Colon (tissue), 2 donors: ENCODE measurements around the gene TPM4.
"Not testable (repeated sequence)": the region's sequence is repeated elsewhere in the genome, so short reads cannot be mapped to it uniquely, and the experiment has no call there.

ENCODE experiments used
- FAIRE-seq: peaks from 2 replicates; lab custom pipeline; 2012; peaks lifted over from hg19 to GRCh38; lab: Jason Lieb, UNC
- donor health status: control.
- donor health status: control.

TPM4 gene

DNA sequence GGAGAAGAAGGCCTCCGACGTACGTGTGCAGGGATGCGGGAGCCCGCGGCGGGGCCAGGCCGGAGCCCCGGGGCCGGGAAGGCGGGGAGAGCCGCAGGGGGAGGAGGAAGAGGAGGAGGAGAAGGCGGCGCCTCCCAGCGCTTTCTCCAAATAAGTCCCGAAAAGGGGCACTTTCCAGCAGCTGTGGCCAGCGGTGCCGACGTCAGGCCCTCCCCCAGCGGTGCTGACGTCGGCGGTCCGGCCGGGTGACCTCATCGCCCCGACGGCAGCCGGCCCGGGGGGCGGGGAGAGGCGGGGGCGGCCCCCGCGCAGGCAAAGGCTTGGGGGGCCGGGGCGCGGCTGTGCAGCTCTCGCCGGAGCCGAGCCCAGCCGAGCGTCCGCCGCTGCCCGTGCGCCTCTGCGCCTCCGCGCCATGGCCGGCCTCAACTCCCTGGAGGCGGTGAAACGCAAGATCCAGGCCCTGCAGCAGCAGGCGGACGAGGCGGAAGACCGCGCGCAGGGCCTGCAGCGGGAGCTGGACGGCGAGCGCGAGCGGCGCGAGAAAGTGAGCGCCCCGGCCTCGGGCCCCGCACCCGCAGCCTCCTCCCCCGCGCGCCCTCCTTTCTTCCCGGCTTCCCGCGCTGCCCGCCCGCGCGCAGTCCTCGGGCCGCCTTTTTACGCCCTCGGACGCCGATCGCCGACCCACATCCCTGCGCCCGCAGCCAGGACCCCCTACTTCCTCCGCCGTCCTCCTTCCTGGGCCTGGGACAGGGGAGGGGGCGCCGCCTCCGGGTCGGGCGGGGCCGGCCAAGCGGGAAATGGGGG, at the start of gene TPM4:
TPM4 (plus strand) TSS at position 342 of the 804 bp plus-strand sequence; CDS start at position 413, 71 bp downstream.
- no peak for FAIRE-seq

DNA sequence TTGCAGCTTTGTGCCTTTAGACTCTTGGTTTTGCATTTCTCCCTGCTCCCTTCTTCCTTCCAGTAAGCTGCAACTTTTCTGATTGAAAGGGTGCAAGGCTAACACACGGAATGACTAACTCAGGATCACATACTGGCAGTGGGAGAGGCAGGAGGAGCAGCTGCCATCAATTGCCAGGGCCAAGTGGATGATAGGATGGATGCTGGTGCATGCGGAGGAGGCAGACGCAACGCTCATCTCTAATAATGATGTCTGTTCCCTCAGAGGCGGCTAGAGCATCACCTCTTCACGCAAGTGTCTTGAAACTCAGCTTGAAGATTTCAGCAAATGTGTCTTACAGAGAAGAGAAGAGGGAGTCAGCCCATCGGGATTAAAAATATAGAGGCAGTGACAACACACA, 49.5 kb upstream of the TPM4 start:
- FAIRE-seq, result no peak

DNA sequence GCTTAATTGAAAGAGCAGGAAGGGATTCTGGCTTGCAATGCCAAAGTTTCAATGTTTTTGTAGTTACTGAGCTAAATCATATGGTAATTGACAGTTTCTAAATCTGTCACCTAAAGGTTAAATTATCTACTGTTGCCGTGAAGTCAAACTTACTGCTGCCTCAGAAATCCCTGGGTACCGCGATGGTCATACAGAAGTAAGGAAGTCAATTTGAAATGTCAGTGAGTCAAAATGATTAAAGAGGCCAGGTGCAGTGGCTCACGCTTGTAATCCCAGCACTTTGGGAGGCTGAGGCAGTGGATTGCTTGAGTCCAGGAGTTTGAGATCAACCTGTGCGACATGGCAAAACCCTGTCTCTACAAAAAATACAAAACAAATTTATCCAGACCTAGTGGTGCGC, 48.8 kb upstream of the TPM4 start:
- FAIRE-seq, result no peak

DNA sequence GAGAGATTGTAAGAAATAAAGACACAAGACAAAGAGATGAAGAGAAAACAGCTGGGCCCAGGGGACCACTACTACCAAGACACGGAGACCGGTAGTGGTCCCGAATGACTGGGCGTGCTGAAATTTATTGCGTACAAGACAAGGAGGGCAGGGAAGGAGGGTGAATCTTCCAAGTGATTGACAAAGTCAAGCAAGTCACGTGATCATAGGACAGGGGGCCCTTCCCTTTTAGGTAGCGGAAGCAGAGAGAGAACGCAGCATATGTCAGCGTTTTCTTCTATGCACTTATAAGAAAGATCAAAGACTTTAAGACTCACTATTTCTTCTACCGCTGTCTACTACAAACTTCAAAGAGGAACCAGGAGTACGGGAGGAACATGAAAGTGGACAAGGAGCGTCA, 46.1 kb upstream of the TPM4 start:
- not testable (repeated sequence) for FAIRE-seq

DNA sequence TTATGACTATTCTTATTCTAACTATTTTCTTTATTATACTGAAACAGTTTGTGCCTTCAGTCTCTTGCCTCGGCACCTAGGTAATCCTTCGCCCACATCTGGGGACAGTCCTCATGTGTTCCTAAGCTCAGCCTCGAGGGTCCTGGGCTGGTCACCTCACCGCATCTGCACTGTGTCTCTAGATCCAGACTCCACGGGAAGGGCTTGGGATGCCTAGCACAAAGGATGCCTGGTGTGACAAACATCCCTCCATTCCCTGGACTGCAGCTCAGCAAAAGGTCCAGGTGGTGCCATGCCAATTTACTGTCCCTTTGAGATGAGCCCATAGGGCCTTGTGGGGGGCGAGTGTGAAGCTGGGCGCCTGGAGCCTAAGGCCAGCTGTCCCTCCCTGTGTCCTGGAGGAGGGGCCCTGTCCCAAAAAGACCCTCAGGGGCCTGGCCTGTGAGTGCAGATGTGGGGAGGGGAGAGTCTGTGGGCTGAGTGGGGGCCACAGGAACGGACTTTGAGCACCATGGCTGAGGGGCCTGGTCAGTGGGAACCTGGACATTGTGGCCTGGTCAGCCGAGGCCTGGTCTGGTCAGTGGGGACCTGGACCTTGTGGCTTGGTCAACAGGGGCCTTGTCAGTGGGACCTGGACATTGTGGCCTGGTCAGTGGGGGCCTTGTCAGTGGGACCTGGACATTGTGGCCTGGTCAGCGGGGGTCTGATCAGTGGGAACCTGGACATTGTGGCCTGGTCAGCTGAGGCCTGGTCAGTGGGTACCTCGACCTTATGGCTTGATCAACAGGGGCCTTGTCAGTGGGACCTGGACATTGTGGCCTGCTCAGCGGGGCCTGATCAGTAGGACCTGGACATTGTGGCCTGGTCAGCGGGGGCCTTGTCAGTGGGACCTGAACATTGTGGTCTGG, 45.1 kb upstream of the TPM4 start:
- FAIRE-seq, result no peak

DNA sequence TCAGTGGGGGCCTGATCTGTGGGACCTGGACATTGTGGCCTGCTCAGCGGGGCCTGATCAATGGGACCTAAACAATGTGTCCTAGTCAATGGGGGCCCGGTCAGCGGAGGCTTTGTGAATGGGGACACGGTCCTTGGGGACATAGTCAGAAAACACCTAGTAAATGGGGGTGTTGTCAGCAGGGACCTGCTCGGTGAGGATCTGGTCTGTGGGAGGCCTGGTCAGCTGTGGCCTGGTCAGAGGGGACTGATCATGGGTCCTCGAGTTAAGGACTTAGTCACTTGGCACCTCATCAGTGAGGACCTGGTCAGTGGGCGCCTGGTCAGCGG, 44.5 kb upstream of the TPM4 start:
- no peak for FAIRE-seq

DNA sequence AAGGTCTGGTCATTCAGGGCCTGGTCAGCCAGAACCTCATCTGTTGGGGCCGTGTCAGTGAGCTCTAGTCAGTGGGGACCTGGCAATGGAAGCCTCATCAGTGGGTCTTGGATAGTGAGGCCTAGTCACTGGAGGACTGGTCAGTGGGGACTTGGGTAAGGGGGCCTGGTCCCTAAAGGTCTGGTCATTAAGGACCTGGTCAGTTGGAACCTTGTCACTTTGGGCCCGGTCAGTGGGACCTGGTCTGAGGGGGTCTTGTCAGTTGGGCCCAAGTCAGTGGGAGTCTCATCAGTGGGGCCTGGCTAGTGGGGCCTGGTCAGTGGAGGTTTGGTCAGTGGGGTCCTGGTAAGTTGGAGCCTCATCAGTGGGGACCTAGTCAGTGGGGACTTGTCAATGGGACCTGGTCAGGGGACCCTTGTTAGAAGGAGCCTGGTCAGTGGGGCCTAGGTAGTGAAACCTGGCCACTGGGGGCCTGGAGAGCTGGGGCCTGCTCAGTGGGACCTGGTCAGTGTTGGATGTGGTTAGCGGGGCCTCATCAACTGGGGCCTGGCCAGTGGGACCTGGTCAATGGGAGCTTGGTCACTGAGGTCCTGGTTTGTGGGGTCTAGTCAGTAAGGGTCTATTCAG, 43.7 kb upstream of the TPM4 start:
- FAIRE-seq, result no peak

DNA sequence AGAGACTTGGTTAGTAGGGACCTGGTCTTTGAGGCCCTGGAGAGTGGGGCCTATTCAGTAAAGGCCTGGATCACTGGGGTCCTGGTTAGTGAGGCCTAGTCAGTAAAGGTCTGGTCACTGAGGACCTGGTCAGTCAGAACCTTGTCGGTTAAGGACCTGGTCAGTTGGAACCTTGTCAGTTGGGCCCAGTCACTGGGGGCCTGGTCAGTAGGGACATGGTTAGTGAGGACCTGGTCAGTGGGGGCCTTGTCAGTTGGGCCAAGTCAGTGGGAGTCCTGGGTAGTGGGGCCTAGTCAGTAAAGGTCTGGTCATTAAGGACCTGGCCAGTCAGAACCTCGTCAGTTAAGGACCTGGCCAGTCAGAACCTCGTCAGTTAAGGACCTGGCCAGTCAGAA, 43.2 kb upstream of the TPM4 start:
- FAIRE-seq, result no peak

DNA sequence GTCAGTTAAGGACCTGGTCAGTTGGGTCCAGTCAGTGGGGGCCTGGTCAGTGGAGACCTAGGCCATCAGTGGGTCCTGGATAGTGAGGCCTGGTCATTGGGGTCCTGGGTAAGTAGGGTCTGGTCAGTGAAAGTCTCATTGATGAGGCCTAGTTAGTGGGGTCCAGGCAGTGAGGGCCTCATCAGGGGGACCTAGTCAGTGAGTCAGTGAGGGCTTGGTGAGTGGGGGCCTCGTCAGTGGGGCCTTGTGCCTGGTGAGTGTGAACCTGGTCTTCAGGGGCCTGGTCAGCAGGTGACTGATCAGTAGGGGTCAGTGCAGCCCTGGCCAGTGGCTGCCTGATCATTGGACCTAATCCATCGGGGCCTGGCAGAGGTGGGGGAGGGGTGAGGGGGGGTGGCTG, 42.6 kb upstream of the TPM4 start:
- no peak for FAIRE-seq

DNA sequence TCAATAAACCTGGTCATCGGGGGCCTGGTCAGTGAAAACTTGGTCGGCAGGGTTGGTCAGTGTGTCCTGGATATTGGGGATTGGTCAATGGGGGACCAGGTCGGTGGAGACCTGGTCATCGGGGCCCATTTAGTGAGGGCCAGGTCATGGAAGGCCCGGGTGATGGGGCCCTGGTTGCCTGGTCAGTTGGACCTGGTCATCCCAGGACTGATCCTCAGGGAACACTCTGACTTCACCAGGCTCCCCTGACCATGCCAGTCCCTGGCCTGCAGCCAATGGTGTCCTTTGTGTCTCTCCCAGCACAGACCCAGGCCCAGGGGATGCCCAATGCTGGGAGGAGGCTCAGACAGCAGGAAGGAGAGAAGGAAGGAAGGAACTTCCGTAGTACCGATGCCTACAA, 42.1 kb upstream of the TPM4 start:
- FAIRE-seq, result no peak

DNA sequence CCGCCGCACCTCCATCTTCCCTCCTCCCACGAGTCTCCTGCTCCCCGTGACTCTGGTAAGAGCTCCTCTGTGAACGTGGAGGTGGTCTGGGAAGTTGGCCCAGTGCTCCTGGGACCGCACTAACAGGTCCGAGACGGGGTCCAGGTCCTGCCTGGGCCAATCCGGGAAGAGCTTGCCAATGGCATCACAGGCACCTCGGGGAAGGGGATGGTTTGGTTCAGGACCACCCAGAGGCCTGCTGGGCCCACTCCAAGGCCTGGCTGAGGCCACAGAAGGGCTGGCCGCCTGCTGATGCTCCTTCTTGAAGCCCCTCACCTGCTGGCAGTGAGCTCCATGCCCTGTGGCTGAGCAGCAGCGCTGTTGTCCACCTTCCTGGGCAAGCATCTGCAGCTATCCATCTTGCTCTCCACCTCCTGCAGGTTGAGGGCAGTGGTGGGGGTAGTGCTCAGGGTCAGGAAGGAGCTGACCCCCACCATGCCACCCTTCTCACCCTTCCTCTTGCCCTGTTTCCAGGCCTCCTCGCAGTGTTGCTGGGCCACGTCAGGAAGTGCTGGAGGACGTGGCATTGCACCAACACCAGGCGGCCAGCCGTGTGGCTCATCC, 41.2 kb upstream of the TPM4 start:
- FAIRE-seq, result no peak

DNA sequence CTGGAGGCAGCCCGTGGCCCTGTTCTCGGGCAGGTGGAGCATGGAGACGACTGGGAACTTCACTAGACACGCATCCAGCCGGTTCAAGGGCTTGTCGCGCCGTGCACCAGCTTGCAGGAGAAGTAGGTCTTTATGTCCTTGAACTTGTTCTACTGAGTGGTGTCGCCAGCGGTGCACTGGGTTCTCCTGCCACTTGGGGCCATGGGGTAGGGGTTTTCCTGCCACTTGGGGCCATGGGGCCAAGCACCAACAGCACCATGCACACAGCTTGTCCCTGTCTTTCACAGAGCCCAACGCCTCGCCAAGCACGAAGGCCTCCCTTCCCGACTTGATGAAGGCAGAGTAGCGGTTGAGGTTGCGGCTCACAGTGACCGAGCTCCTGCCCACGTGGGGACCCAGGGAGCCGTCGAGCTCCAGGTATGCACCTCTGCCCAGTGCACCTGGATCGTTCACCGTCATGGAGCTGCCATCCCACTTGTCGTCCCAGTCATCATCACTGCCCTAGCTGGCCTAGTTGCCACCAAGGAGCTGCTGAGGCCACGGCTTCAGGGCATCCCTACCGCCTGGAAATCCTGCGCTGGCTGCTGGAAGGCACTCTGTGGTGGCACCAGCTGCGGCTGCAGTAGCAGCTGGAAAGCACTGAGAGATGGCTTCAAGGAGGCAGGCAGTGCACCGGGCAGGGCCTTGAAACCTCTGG, 40.5 kb upstream of the TPM4 start:
- no peak for FAIRE-seq

DNA sequence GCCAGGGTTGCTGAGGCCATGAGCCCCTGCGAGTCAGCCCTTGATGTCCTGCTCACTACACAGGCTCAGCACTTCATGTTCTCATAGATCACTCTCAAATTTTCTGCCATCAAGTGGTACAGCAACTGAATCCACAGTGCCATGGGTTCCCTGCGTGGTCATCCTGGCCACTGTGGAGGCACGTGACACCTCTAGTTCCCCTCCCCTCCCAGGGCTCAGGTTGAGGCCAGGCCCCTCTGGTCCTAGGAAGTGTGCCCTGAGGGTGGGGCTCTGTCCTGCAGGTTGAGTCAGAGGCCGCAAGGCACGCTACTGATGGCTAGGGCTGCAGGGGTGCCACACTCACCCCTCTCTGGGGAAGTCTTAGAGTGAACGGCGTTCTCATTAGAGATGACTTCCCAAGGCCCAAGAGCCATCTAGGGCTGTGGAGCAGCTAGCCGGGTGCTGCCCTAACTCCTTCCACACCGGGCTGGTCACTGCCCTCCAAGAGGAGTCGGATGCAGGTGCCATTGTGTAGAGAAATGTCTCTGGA, 39.8 kb upstream of the TPM4 start:
- no peak for FAIRE-seq

DNA sequence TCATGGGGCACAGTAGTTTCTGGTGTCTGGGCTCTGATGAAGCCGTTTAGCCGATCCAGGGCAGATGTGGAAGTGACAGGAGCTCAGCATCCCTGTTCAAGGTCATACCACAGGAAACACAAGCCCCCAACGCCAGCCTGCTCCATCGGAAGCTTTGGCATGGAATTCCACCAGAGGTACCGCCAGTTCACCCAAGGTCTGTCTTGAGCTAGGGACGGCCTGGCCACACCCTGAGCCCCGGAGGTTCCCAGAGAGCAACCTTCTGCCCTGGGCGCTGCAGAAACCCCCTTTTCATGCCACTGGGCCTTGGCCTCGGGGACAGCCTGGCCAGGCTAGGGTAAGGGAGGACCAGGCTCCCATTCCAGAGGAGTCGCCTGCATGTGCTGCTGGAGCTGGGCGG, 39.4 kb upstream of the TPM4 start:
- FAIRE-seq, result no peak

DNA sequence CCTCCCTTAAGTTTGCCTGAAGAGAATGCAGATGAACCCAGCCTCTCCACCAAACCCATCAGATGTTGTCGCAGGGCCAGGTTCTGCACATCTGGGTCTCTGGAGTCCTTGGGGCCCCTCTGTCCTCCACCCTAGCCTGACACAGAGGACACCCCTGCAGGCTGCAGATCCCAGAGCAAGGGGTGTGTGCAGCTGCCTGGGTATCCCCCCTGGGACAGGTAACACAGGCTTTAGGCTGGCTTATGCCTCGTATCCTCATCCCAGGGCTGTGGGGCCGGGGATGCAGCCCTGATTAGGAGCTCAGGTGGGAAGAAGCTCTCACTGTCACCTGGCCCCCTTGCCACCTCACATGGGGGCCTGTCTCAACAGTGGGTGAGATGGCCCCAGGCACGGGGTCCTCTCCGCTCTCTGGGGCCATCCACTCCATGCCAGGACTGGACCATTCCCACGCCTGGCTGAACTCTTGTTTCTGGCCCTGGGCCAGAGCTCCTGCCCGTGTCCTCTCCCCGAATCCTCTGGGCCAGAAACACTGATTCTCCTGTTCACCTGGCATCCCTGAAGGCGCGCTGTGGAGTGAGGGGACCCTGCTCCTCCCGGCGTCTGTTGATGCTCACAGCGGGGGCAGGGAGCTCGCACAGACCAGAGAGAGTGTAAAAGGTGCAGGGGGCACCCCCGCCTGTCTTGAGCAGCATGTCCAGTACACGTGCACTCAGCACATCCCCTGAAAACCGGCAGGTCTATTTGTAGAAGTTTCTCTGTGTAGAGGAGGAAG, 38.7 kb upstream of the TPM4 start:
- no peak for FAIRE-seq

DNA sequence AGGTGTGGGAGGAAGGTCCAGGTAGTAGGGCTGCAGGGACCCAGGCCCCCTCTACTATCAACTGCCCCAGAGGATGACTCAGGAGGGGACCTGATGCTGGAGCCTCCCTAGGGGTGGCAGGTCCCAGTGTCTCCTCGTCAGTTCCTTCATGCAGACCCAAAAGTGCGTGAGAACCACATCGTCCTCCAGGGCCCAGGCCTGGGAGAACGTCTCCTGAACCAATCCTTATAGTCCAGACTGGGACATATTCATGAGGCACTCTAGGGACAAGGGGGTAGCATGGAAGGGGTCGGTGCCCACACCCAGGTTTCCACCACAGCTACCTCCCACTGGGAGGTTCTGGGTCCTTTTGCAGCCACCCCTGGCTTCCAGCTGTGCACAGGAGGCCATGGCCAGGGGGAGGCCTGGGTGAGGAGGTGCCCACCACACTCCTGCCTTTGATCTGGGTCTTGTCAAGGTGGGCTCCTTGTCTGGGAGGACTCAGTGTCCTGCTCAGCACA, 38.0 kb upstream of the TPM4 start:
- no peak for FAIRE-seq

DNA sequence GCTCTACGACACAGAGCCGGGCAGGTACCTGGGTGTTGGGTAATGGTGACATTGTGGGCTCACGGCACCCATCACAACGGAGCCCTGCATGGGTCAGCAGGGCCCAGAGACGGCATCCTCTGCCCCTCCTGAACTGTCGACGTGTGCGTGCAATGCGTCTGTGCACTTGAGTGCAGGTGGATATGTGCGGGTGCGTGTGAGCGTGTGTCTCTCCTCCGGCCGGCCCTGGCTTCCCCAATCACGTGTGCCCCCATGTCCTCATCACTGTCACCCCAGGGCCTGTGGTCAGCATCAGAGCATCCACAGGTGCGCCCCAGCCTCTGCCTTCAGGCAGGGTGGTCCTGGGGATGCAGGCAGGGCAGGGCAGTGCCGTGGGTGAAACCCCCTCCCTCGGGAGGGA, 37.2 kb upstream of the TPM4 start:
- FAIRE-seq, result no peak

DNA sequence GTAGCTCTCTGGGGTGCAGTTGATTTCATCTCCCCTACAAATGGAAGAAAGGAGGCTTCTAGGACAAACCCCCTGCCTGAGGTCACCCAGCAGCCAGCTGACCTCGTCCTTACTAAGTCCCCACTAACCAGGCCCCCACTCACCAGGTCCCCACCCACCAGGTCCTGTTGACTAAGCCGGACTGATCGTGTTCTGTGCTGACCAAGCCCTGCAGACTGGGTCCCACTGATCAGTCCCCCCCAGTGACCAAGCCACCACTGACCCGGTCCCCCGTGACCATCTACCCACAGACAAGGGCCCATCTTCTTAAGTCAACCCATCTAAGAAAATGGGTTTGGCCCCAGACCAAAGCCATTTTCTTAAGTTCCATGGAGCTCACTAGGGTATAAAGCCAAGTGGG, 36.8 kb upstream of the TPM4 start:
- FAIRE-seq, result no peak

DNA sequence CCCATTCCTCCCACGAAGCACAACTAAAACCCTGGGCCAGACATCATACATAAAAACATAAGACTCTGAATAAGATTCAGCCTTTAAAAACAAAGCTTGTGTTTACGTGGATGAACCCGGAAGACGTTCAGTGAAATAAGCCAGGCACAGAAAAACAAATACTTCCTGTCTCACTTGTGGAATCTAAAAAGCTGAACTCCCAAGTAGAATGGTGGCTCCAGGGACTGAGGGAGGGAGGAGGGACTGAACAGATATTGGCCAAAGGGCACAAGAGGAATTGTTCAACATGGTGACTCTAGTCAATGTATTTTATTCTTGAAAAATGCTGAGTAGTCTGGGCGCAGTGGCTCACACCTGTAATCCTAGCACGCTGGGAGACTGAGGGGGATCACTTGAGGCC, 35.7 kb upstream of the TPM4 start:
- FAIRE-seq, result no peak

DNA sequence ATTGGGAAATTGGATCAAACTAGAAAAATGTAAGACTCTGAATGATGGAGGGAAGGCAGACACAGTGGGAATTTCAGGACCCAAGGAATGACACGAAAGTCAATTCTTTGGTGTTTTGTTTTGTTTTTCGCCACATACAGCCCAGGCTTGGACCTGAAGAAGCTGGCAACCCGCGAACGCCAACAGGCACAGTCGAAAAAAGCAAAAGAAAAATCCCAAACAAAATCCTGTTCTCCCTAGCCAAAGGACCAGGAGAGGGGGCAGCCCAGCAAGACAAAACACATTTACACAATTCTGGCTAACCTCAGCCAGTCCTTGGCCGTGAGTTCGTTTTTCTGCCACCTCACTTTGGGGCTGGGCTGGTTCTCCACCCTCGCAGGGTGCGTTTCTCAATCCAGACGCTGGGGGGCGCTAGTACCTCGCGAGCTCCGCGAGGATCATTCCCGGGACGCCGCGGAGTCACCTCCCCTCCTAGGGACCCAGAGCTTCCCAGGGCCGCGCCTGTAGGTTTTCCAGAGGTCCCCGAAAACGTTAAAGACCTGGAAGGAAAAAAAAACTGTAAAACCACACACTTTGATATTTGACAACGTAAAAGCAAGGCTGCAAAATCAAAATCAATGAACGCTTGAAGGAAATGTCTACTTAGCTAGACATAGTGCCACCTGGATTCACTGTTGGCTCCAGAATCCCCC, 34.9 kb upstream of the TPM4 start:
- no peak for FAIRE-seq
